Ascending aorta (tissue), 2 donors: Measurements from ENCODE around the gene TBL1XR1. TPM values are rescaled to one million over a fixed set of nuclear protein-coding genes. Genes with fewer than 3 reads are reported as not detected.
"Not testable (repeated sequence)": the region's sequence is repeated elsewhere in the genome, so short reads cannot be mapped to it uniquely, and the experiment has no call there.

ENCODE experiments used
- DNase-seq, 2 donors: peaks; one replicate each; pipeline ENCODE4 v3.0.0-alpha.2; 2019; ENCODE audit warnings: low spot score in 2 of 2
- H3K27ac ChIP-seq, 2 donors: fragments of 200-600 bp; sonication (generic); one replicate each; pipeline ENCODE4 v1.5.1; 2016 to 2017; ENCODE audit warnings: mild to moderate bottlenecking in 1 of 2
- H3K27me3 ChIP-seq: fragments of 200-600 bp; sonication (generic); one replicate; pipeline ENCODE4 v1.5.1; 2017
- H3K36me3 ChIP-seq, 2 donors: fragments of 200-600 bp; sonication (generic); one replicate each; pipeline ENCODE4 v1.5.1; 2016
- H3K4me1 ChIP-seq, 2 donors: fragments of 200-600 bp; sonication (generic); one replicate each; pipeline ENCODE4 v1.5.1; 2016 to 2017; ENCODE audit warnings: mild to moderate bottlenecking in 1 of 2
- H3K4me3 ChIP-seq, 2 donors: fragments of 200-600 bp; sonication (generic); one replicate each; pipeline ENCODE4 v1.5.1; 2016 to 2017; ENCODE audit warnings: mild to moderate bottlenecking in 1 of 2
- H3K9me3 ChIP-seq, 2 donors: fragments of 200-600 bp; sonication (generic); one replicate each; pipeline ENCODE4 v1.5.1; 2016
- CTCF ChIP-seq, 3 experiments: fragments of 200-600 bp in 2 of 3; fragments of 450-650 bp in 1 of 3; sonication (generic) in 2 of 3; IDR thresholded peaks; one replicate each; pipeline ENCODE4 v1.5.1; 2016 to 2019; ENCODE audit warnings: antibody characterized with exemption in 3 of 3, mild to moderate bottlenecking in 1 of 3, moderate library complexity in 1 of 3
- intact Hi-C: fragments of 100-400 bp; cut with DNase I; formaldehyde crosslinking; loops from one replicate; pipeline ENCODE4 v1.15.1; 2023
- total RNA-seq: library from RNA; depleted of rRNA; stranded (reverse); fragments of >200 nt; gene quantifications from one replicate; pipeline ENCODE4 v1.1.0, GENCODE V29; 2016

The TBL1XR1 gene
- total RNA-seq, 1 donor from 2014 or later: 52.0 TPM

- Histone ChIP-seq H3K4me3 (no peak overlapping the region), H3K27ac (no peak overlapping the region), H3K4me1 (peaks cover 12 to 17% of the 10 kb centered on the region in 2 donors), H3K36me3 (no peaks in the 10 kb centered on the region), H3K9me3 (no peaks in the 10 kb centered on the region), H3K27me3 (no peaks in the 10 kb centered on the region)
- intact Hi-C loops: loop anchor here (5.0 kb wide), 1 partner anchor 52 kb away; the partner anchor contains the start of gene TBL1XR1
- no peak for TF ChIP-seq CTCF (IDR thresholded peaks at IDR 0.05)
- no peak for DNase-seq
These were observed 52.4 kb downstream of the TBL1XR1 start for GRCh38 chr3:177144922-177145321.

GRCh38 chr3:177141899-177142646 lies 55.2 kb downstream of the TBL1XR1 start:
- no peaks in the 10 kb centered on the region for H3K9me3 ChIP-seq
- no peaks in the 10 kb centered on the region for H3K27me3 ChIP-seq
- TF ChIP-seq CTCF (IDR thresholded peaks at IDR 0.05): no peak
- H3K4me3 ChIP-seq: no peak overlapping the region
- DNase-seq: no peak
- peaks cover 7 to 8% of the 10 kb centered on the region in 2 donors for H3K4me1 ChIP-seq
- no peaks in the 10 kb centered on the region for H3K36me3 ChIP-seq
- no peak overlapping the region for H3K27ac ChIP-seq
- intact Hi-C loops: no loop called here

- Histone ChIP-seq H3K27ac (no peak overlapping the region), H3K4me1 (peaks cover 5 to 8% of the 10 kb centered on the region in 2 donors), H3K27me3 (no peaks in the 10 kb centered on the region), H3K4me3 (no peak overlapping the region), H3K36me3 (no peaks in the 10 kb centered on the region), H3K9me3 (no peaks in the 10 kb centered on the region)
- no peak for DNase-seq
- intact Hi-C loops: no loop called here
- TF ChIP-seq CTCF (IDR thresholded peaks at IDR 0.05): no peak
These were observed 55.8 kb downstream of the TBL1XR1 start for GRCh38 chr3:177141471-177141870.

- H3K27me3 ChIP-seq, H3K9me3 ChIP-seq, DNase-seq, H3K27ac ChIP-seq, intact Hi-C loops, H3K36me3 ChIP-seq, H3K4me3 ChIP-seq, H3K4me1 ChIP-seq: not testable (repeated sequence)
These were observed 58.1 kb downstream of the TBL1XR1 start for GRCh38 chr3:177139220-177139619.

GRCh38 chr3:177137774-177138705 lies 59.2 kb downstream of the TBL1XR1 start:
- Histone ChIP-seq H3K36me3 (no peaks in the 10 kb centered on the region), H3K27me3 (no peaks in the 10 kb centered on the region), H3K4me3 (no peak overlapping the region), H3K9me3 (no peaks in the 10 kb centered on the region), H3K27ac (no peak overlapping the region), H3K4me1 (peaks cover 2 to 8% of the 10 kb centered on the region in 2 donors)
- intact Hi-C loops: no loop called here
- DNase-seq: no peak
- TF ChIP-seq CTCF (IDR thresholded peaks at IDR 0.05): no peak

GRCh38 chr3:177136741-177137140 lies 60.5 kb downstream of the TBL1XR1 start:
- no peaks in the 10 kb centered on the region for H3K36me3 ChIP-seq
- no peaks in the 10 kb centered on the region for H3K27me3 ChIP-seq
- H3K4me1 ChIP-seq: peaks cover 2 to 4% of the 10 kb centered on the region in 2 donors
- no peaks in the 10 kb centered on the region for H3K9me3 ChIP-seq
- intact Hi-C loops: no loop called here
- DNase-seq: no peak
- H3K27ac ChIP-seq: no peak overlapping the region
- TF ChIP-seq CTCF (IDR thresholded peaks at IDR 0.05): no peak
- no peak overlapping the region for H3K4me3 ChIP-seq
